SH-SY5Y (cell line): ENCODE measurements around the gene CALR.

ENCODE experiments used
- GATA2 ChIP-seq: IDR thresholded peaks from 2 replicates; pipeline ENCODE4 v1.6.1; 2011; ENCODE audit warnings: mild to moderate bottlenecking, low read depth, low read length
- GATA3 ChIP-seq: IDR thresholded peaks from 2 replicates; pipeline ENCODE4 v1.6.1; 2011; ENCODE audit warnings: low read depth, mild to moderate bottlenecking, low read length, moderate library complexity

DNA sequence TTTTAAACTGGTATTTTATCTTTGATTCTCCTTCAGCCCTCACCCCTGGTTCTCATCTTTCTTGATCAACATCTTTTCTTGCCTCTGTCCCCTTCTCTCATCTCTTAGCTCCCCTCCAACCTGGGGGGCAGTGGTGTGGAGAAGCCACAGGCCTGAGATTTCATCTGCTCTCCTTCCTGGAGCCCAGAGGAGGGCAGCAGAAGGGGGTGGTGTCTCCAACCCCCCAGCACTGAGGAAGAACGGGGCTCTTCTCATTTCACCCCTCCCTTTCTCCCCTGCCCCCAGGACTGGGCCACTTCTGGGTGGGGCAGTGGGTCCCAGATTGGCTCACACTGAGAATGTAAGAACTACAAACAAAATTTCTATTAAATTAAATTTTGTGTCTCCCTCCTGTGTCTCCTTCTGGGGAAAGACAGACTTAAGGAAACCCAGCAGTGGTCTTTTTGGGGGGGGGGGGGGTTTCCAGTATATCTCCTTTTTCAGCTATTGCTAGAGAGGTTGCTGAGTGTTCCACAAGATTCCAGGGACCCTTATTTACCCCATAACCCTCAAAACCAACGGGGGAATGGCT is 5.8 kb downstream of the CALR start:
- TF ChIP-seq GATA2 (no peak), GATA3 (no peak)
